ENCODE measurements around the gene PAMR1.
"Not testable (repeated sequence)": the region's sequence is repeated elsewhere in the genome, so short reads cannot be mapped to it uniquely, and the experiment has no call there.

PAMR1 gene, protein sequence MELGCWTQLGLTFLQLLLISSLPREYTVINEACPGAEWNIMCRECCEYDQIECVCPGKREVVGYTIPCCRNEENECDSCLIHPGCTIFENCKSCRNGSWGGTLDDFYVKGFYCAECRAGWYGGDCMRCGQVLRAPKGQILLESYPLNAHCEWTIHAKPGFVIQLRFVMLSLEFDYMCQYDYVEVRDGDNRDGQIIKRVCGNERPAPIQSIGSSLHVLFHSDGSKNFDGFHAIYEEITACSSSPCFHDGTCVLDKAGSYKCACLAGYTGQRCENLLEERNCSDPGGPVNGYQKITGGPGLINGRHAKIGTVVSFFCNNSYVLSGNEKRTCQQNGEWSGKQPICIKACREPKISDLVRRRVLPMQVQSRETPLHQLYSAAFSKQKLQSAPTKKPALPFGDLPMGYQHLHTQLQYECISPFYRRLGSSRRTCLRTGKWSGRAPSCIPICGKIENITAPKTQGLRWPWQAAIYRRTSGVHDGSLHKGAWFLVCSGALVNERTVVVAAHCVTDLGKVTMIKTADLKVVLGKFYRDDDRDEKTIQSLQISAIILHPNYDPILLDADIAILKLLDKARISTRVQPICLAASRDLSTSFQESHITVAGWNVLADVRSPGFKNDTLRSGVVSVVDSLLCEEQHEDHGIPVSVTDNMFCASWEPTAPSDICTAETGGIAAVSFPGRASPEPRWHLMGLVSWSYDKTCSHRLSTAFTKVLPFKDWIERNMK

DNA sequence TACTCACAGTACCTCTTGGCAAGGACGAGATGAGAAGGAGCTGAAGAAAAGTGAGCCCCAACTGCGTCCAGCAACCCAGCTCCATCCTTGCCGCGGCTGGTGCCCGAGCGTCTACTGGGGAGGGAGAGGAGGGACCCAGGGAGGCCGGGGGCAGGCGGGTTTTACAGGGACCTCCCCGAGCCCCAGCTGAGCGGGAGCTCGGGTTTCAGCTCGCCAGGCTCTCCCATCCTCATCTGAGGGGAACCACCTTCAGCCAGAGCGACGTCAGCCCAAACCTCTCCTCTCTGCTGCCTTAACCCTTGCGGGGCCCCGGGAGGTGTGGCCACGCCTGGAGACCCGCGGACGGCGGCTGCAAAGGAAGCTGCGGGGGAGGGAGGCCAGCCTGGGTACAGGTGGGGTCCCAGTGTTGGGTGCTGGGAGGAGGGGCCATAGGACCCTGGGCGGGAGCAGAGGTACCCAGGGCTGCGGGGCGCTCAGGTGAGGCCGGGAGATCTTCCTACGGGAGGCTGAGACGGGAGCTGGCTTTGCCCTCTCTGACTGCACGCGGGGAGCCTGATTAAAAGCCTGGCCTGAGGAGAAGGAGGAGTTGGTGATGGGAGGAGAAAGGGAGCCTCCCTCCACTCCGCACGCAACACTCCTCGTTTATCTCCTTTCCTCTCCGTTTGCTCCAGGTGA, at the start of gene PAMR1:
PAMR1 (minus strand) TSS at position 116 of the 675 bp plus-strand sequence; CDS start at position 85, 31 bp downstream.
- no peak for DNase-seq

DNA sequence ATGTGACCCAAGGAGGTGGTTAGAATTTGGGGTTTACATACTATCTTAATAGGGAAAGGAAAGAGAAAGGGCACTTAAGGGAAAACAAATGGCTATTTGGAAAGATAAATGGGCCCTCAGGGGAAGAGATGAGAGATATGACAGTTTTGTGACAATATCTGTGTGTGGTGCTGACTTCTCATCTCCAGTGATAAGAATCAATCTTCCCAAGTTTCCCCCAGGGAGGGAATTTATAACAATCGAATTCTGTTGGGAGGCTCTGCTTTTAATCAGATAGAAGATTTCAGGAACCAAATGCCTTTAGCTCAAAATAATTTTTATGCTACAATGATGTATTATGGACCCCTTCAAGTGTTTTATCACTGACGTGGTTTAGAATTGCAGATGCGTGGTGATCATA, 46.3 kb upstream of the PAMR1 start:
- DNase-seq: no peak

DNA sequence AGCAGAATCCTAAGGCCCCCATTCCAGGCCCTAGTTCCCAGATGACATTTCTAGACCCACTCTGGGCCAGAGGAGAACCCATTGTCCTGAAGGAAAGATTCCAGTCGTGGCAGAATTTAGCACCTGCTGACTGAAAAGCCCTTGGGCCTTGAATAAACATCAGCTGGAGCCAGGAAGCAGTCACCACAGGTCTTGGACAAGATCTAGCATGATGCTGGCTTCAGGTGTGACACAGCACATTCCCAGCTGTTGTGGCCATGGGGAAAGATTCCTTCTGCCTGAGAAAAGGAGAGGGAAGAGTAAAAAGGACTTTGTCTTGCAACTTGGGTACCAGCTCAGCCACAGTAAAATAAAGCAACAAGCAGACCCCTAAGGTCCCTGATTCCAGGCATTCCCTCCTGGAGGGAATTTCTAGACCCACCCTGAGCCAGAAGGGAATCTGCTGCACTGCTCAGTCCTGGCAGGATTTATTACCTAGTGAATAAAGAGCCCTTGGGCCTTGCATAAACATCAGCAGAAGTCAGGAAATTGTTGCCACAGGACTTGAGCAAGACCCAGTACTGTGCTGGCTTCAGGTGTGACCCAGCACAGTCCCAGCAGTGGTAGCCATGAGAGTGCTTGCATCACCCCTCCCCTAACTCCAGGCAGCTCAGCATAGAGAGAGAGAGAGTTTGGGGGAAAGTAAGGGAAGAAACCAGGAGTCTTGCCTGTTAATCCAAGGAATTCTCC, 42.5 kb upstream of the PAMR1 start:
- no peak for DNase-seq

DNA sequence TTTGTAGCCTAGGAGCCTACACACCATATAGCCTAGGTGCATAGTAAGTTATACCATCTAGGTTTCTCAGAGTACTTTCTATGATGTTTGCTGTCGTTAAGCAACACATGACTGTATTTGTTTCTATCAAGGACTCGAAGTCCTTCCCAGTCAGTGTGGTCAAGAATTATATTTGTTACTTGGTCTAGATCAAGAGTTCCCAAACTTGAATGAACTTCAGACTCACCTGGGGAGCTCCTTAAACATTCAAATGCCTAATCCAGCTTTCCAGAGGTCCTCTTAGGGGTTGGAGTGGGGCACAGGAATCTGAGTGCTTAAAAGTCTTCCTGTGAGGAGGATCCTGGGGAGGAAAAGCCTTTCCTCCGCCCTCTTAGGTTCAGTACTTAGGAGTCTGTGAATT, 41.5 kb upstream of the PAMR1 start:
- DNase-seq: no peak

DNA sequence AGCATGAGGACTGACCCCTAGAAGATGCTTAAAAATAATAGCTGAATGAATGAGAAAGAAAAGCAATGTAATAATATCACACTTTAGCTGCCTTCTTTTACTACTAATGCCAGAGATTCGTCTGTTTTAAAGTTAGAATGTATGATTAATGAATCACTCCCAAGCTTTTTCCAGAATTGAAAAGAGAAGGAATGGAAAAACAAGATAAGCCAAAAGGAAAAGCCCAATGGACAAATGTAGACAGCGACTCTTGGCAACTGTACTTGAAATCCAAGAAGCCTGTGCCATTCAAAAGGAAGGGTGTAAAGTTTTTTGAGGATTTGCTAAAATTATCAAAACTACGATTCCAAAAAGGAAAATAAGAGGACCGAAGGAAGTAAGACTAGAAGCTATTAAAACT, 40.8 kb upstream of the PAMR1 start:
- DNase-seq: no peak

DNA sequence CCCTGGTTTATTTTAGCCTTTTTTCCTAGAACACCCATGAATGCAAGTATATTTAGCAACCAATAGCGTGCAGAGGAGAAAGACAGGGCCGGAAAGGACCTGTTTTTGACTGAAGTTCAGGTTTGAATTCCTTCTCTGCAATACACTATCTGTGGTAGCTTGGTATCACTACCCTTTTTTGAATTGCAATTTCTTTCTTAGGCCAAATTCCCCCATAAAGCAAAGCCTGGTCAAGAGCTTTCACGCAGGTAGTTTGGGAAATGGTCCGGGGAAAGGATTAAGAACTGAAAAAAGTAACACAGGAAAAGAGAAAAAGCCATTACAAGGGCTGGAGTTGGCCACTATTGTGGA, 38.8 kb upstream of the PAMR1 start:
- no peak for DNase-seq

DNA sequence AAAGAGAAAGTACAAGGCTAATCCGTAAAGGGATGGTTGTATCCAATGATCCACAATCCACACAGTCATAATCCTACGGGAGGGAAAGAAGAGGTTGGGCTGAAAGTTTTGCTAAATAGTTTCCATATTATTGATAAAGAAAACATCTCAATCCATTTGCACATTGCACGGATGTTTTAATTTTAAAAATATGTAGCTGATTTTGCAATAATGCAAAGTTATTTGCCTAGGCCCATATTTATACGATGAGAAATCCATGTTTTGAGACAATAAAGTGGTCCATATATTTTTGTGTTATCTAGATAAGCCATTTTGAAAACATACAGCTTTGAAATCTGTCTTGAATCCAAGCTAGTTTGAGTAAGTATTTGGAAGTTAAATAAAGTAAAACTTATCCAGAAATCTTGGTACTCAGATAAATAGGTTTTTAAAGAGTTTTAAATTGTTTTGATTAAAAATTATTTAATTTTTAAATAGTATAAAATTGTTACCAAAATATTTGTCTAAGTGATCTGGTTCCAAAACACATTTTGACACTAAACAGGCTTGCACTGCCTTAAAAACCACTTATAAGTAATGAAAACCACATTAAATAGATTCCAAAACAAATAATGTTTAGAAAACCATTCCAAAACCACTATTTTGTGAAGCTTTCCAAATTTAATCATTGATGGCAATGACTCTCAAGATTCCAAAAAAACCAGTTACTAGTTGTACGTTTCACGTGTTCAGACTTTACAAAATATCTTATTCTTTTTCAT, 38.2 kb upstream of the PAMR1 start:
- no peak for DNase-seq

DNA sequence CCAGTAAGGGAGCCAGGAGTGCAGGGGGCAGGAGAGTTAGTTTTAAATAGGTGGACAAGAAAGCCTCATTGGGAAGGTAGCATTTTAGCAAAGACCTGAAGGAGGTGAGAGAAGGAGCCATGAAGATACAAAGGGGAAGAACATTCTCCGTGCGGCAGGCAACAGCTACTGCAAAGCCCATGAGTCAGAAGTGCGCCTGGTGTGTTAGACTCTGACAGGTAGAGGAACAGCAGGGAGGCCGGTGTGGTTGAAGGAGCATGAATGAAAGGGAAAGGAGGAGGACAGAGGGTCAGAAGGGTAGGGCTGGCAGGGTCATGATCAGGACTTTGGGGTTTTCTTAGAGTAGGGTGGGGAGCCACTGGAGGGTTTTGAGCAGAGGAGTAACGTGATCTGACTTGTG, 34.5 kb upstream of the PAMR1 start:
- no peak for DNase-seq

DNA sequence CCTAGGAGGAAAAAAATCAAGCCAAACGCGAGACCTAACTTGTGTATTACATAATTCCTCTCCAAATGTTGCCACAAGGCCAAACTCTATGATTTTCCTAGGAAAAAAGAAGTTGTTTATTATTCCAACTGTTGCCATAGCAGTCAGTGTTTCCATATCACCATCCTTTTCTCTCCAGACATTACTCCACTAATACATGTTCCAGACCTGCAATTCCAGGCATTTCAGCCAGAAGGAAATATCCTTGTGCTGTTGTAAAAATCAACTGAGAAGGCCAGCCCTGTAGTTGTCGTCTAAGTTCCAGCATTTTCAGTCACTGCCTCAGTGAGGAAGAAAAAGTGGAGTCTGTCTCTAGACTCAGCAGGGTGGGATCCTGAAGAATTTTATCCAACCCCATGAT, 33.1 kb upstream of the PAMR1 start:
- no peak for DNase-seq

DNA sequence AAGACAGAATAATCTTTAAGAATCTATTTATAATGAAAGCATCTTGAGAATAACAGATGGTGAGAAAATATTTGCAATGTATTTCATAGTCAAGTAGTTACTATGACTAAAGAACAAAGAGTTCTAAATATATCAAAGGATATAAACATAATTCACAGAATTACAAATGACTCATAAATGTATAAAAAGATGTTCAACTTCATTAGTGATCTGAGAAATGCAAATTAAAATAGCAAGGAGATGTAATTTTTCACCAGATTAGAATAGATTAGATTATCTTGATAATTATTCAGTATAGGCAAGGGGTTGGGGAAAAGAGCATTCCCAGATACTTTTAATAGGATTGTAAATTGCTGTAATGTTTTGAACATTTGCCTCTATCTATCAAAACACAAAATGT, 30.1 kb upstream of the PAMR1 start:
- DNase-seq: no peak

DNA sequence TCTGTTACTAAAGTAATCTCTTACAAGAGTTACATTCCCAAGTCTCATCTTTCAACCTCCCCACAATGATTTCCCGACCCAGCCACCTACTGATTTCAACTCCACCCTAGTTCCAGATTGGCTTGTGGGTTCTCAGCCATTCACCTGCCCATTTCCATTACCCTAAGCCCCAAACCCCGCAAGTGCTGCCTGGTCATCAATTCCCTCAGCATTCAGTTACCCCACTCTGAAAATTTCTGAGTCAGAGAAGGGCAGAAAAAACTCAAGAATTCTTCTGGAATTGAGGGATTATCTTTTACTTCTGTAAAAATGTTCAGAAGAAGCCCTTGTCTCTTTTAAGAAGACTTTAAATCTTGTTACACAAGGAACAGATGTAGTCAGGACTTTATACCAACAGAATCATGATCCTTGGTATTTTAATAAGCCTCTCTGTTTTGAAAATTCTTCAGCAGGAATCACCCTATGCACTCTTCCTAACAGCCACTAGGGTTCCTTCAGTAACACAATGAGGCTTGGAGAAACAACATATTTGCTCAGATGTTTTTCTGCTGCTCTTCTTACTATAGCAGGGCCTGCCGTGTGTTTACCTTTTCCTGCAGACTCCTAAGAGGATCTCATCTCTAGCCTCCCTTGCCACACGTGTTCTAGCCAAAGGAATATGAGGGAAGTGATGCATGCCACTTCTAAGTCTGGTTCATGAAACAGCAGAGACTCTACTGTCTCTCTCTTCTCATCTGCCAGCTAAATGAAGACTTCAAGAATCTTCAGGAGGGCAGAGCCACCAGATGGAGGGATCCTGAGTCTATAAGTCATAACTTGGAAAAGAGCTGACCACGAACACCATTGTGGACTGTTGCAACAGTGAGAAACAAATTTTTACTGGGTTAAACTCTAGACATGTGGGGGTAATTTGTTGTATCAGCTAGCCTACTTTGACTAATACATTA, 29.3 kb upstream of the PAMR1 start:
- DNase-seq: no peak

DNA sequence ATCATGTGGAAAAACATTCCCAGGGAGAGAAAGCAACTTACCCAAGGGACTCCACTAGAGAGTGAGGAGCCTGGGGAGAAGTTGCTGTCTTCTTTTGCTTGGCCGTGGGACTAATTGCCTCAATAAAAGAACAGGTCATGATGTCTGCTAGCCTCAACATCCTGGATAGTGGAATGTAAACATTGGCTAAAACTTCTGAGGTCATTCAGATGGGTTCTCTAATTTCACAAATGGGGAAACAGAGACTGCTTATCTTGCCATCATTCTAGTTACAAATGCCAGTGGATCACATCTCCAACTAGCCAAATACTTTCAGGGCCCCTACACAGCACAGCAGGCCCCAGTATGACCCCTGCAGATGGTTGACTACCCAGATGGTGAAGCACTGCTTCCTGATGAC, 28.4 kb upstream of the PAMR1 start:
- no peak for DNase-seq

DNA sequence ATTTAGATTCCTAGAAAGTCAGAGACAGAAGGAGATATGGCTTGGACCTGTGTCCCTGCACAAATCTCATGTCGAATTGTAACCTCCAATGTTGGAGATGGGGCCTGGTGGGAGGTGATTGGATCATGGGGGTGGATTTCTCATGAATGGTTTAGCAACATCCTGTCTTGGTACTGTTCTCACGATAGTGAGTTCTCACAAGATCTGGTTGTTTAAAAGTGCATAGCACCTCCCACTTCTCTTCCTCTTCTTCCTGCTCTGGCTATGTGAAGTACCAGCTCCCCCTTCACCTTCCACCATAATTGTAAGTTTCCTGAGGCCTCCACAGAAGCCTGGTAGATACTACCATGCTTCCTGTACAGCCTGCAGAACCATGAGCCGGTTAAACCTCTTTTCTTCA, 27.6 kb upstream of the PAMR1 start:
- no peak for DNase-seq

DNA sequence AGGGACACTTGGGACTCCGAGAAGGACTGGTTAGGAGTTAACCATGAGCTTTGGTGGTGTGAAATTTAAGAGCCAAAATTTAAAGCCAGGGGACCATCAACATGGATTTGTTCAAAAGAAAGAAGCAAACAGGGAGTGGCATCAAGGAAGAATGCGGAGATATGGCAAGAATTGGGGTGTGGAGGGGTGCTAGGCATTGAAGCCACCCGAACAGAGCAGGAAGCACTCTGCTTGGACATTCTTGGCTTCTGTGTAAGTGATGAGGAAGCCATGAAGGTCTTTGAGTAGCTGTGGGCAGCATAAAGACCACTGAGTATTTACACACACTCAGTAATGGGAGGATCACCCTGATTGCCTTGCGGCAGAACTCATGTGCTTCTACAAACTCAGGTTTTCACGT, 27.2 kb upstream of the PAMR1 start:
- DNase-seq: no peak

DNA sequence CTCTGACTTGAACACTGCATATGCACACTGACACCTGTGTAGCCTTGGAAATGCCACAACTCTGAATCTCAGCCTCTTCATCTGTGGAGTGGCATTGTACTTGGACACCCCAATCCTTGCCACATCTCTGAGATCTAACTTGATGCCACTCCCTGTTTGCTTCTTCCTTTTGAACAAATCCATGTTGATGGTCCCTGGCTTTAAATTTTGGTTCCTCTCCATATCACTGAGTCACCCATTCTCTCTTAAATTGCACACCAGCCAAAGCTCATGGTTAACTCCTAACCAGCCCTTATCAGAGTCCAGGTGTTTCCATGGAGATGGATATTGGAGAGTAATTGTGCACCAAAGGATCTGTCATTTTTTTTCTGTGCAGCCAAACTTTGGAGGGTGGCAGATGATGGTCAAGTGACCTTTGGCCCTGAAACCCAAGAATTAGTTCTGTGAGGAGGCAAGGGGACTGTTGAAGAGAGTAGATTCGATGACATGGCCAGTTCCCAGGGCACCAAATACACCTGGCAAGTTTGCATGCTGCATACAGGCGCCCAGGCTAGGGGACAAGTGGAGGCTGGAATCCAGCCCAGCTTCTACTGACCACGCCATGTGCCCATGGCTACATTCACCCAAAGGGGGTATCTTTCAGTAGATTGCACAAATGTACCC, 25.1 kb upstream of the PAMR1 start:
- DNase-seq: no peak

DNA sequence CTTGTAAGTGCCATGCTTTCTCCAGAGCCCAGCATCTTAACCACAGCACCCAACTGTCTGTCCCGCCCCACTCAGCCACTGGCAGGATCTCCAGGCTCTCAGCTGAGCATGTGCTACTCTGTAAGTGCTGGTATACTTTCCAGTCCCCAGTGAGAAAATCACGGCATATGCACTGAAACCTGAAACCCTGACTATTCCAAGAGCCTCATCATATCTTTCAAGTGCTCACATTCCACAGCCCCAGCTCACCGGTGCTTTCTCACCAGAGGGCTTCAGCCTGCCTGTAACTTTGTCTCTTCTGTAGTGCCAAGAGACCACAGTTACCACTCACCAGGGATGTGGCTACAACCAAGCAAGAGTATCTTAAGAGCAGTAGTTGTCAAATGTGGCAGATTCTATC, 24.4 kb upstream of the PAMR1 start:
- DNase-seq: no peak

DNA sequence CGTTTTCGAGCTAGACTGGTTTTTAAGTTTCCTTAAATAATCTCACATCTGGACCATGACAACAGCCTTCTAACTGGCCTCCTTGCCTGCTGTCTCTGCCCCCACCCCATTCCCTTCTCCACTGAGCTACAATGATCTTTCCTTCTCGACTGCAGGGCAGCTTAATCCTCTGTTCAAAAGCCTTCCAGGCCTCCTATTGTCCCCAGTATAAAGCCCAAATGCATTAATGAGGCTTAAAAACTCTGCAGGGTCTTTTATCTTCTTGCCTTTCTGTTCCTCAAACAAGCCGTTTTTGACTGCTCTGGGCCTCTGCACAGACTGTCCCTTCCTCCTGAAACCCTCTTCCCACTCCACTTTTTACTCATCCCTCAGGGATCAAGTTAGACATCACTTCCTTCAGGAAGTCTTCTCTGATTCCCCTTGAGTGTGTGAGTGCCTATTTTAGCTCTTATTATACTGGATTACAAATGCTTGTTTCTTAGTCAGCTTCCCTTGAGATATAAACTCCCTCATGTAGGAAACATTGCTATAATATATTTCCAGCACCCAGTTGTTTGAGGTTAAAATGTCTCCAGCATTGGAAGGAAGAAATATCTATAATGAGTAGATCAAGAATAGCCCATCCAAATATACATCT, 23.6 kb upstream of the PAMR1 start:
- DNase-seq: no peak

DNA sequence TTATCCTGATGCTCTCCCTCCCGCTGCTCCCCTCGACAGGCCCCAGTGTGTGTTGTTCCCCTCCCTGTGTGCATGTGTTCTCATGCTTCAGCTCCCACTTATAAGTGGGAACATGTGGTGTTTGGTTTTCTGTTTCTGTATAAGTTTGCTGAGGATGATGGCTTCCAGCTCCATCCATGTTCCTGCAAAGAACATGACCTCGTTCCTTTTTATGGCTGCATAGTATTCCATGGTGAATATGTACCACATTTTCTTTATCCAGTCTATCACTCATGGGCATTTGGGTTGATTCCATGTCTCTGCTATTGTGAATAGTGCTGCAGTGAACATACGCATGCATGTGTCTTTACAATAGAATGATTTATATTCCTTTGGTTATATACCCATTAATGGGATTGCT, 22.6 kb upstream of the PAMR1 start:
- not testable (repeated sequence) for DNase-seq

DNA sequence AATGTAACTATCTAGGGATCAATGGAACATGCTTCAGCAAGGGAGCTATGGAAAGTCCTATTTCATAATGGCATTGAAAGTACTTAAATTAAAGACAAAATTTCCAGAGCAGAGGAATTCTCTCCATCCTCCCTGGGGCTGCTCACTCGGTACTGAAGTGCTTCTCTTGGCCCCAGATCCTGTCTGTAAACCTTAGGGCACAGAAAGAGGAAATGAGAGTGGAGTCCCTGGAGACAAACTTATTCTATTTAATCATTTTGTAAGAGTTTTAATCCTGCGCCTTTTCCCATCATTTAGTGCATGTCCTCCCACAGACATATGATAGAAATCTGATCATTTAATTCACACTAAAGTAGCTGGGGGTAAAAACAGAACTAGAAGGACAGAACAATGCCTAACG, 20.9 kb upstream of the PAMR1 start:
- DNase-seq: no peak

DNA sequence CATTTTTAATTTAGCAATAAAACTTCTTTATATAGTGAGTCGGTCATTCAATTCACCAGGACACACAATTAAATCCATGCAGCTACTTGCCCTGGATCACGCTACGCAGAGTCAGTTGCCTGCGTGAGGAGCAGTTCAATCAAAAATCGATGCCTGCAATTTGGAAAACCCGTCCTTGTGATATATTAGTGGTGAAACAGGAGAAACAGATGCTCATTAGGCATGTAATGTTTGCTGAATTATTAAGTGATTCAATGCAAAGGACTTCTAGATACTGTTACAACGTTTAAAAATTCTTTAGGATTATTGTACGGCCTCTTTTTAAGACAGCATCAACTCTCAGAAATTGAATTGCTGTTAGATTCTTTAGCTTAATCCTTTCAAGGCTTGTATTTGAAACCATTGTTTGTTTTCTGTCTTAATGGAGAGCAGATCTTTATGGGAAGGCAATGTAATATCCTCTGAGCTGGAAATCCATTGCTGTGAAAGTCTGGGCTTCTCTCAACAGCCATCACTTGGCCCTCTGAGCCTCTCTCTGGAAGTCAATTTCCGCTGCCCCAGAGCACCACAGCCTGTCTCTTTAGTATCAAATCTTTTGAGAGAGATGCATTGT, 20.1 kb upstream of the PAMR1 start:
- DNase-seq: no peak

All from stimulated activated naive CD4-positive, alpha-beta T cell treated with Interleukin-2 at 50 U/mL for 16 hours (primary cell).